A549 (cell line): ENCODE data around the gene MPPED1. TPM values are rescaled to one million over a fixed set of nuclear protein-coding genes. Genes with fewer than 3 reads are reported as not detected.

Source experiments
- ATAC-seq, 2 experiments: fragments of 200-7000 bp in 1 of 2; fragments of >200 bp in 1 of 2; cut with Nextera tagmentation in 1 of 2; cut with Tn5 transposase in 1 of 2; 3 replicates each; pipeline versions ENCODE4 v1.8.0 to v1.9.1; 2018 to 2020; ENCODE audit warnings: mild to moderate bottlenecking in 1 of 2, moderate library complexity in 1 of 2
- CTCF ChIA-PET: fragments of 300-600 bp; sonication (Branson Sonifier 250); formaldehyde crosslinking; extraction: SDS; loops from one replicate; lab custom pipeline; 2021; ENCODE audit warnings: antibody characterized with exemption, inconsistent platforms; lab: Yijun Ruan, JAX
- POLR2A ChIA-PET: fragments of 350-600 bp; formaldehyde crosslinking; extraction: SDS; loops from one replicate; lab custom pipeline; 2021; ENCODE audit warnings: antibody characterized with exemption, inconsistent platforms; lab: Yijun Ruan, JAX
- DNase-seq, 2 experiments: peaks; one replicate each; pipeline versions ENCODE4 v3.0.0 to v3.0.0-alpha.2; 2011 to 2016; ENCODE audit warnings: low read depth in 1 of 2, low spot score in 1 of 2
- FAIRE-seq: peaks from 2 replicates; lab custom pipeline; 2011; peaks lifted over from hg19 to GRCh38; lab: Jason Lieb, UNC
- H3K27ac ChIP-seq, 2 experiments: fragments of >200 bp; sonication (Bioruptor Twin); formaldehyde crosslinking; 3 replicates each; pipeline ENCODE4 v1.5.1; 2016 to 2017
- H3K4me1 ChIP-seq: fragments of >200 bp; sonication (Bioruptor Twin); formaldehyde crosslinking; 3 replicates; pipeline ENCODE4 v1.6.1; 2016
- H3K4me2 ChIP-seq: fragments of >200 bp; sonication (Bioruptor Twin); formaldehyde crosslinking; 3 replicates; pipeline ENCODE4 v1.6.1; 2016
- H3K4me3 ChIP-seq: fragments of >200 bp; sonication (Bioruptor Twin); formaldehyde crosslinking; 3 replicates; pipeline ENCODE4 v1.5.1; 2016
- H3K9me3 ChIP-seq: fragments of >200 bp; sonication (Bioruptor Twin); formaldehyde crosslinking; 3 replicates; pipeline ENCODE4 v1.6.1; 2016
- BCL3 ChIP-seq: fragments of >200 bp; sonication (Bioruptor Twin); formaldehyde crosslinking; IDR thresholded peaks from 3 replicates; pipeline ENCODE4 v1.6.1; 2016
- BHLHE40 ChIP-seq: IDR thresholded peaks from 2 replicates; pipeline ENCODE4 v1.6.1; 2012; ENCODE audit warnings: low read depth, low read length, inconsistent platforms
- CBX8 ChIP-seq: fragments of 200-600 bp; sonication (generic); IDR thresholded peaks from 2 replicates; pipeline ENCODE4 v1.6.1; 2016
- CHD2 ChIP-seq: fragments of 150-350 bp; IDR thresholded peaks from 2 replicates; pipeline ENCODE4 v1.6.1; 2014; ENCODE audit warnings: low read length; ENCODE audit not compliant: partially characterized antibody
- CTCF ChIP-seq: fragments of >200 bp; sonication (Bioruptor Twin); formaldehyde crosslinking; IDR thresholded peaks from 3 replicates; pipeline ENCODE4 v1.5.1; 2016
- FOSB ChIP-seq: fragments of 250-450 bp; sonication (Bioruptor Pico); IDR thresholded peaks from 2 replicates; pipeline ENCODE4 v1.5.0; 2020; ENCODE audit warnings: mild to moderate bottlenecking, moderate library complexity
- FOSL2 ChIP-seq, 2 experiments: fragments of 450-650 bp in 1 of 2; fragments of >200 bp in 1 of 2; sonication (Bioruptor Twin) in 1 of 2; formaldehyde crosslinking; IDR thresholded peaks; 2 replicates each; pipeline versions ENCODE4 v1.5.0 to v1.6.1; 2016 to 2020; ENCODE audit warnings: mild to moderate bottlenecking in 1 of 2, moderate library complexity in 1 of 2
- FOXS1 ChIP-seq: fragments of 250-450 bp; sonication (Bioruptor Pico); IDR thresholded peaks from 2 replicates; pipeline ENCODE4 v1.5.0; 2020; ENCODE audit warnings: mild to moderate bottlenecking, moderate library complexity
- GATA3 ChIP-seq: IDR thresholded peaks from 2 replicates; pipeline ENCODE4 v1.6.1; 2012; ENCODE audit warnings: borderline replicate concordance
- HES2 ChIP-seq: fragments of >200 bp; sonication (Bioruptor Twin); formaldehyde crosslinking; IDR thresholded peaks from 2 replicates; pipeline ENCODE4 v1.6.1; 2016
- HEYL ChIP-seq: fragments of 250-450 bp; sonication (Bioruptor Pico); IDR thresholded peaks from 2 replicates; pipeline ENCODE4 v1.8.0; 2021; ENCODE audit warnings: mild to moderate bottlenecking, moderate library complexity
- HOXB5 ChIP-seq: fragments of 250-450 bp; sonication (Bioruptor Pico); IDR thresholded peaks from 2 replicates; pipeline ENCODE4 v1.5.0; 2020; ENCODE audit warnings: mild to moderate bottlenecking, moderate library complexity
- KDM5A ChIP-seq: fragments of 200-600 bp; sonication (generic); IDR thresholded peaks from 2 replicates; pipeline ENCODE4 v1.6.1; 2016; ENCODE audit warnings: antibody characterized with exemption, mild to moderate bottlenecking
- MYC ChIP-seq: IDR thresholded peaks from 2 replicates; pipeline ENCODE4 v1.6.1; 2012; ENCODE audit warnings: mild to moderate bottlenecking, inconsistent platforms, low read length, improper control_type of control experiment, borderline replicate concordance
- NFE2L2 ChIP-seq: fragments of 150-350 bp; conservative IDR thresholded peaks from 2 replicates; pipeline ENCODE4 v1.6.1; 2014; ENCODE audit warnings: low read length
- NR3C1 ChIP-seq: fragments of >200 bp; sonication (Bioruptor Twin); formaldehyde crosslinking; IDR thresholded peaks from 3 replicates; pipeline ENCODE4 v1.6.1; 2017
- PHF8 ChIP-seq: fragments of 200-600 bp; sonication (generic); IDR thresholded peaks from 2 replicates; pipeline ENCODE4 v1.6.1; 2016; ENCODE audit warnings: low read depth, mild to moderate bottlenecking, antibody characterized with exemption, moderate library complexity, borderline replicate concordance
- RAD21 ChIP-seq, 2 experiments: fragments of >200 bp in 1 of 2; sonication (Bioruptor Twin) in 1 of 2; formaldehyde crosslinking in 1 of 2; IDR thresholded peaks in 1 of 2; conservative IDR thresholded peaks in 1 of 2; 2 replicates in 1 of 2; 3 replicates in 1 of 2; pipeline ENCODE4 v1.6.1; 2012 to 2018; ENCODE audit warnings: inconsistent platforms in 1 of 2
- RFX5 ChIP-seq: fragments of 450-650 bp; IDR thresholded peaks from 2 replicates; pipeline ENCODE4 v1.7.1; 2014; ENCODE audit warnings: antibody characterized with exemption, mild to moderate bottlenecking, moderate library complexity
- RNF2 ChIP-seq: fragments of 200-600 bp; sonication (generic); IDR thresholded peaks from 2 replicates; pipeline ENCODE4 v1.6.1; 2016; ENCODE audit warnings: low read depth, mild to moderate bottlenecking, antibody characterized with exemption, moderate library complexity, borderline replicate concordance
- SREBF2 ChIP-seq: fragments of 450-650 bp; IDR thresholded peaks from 2 replicates; pipeline ENCODE4 v1.6.1; 2014; ENCODE audit warnings: mild to moderate bottlenecking, moderate library complexity
- ZFP36 ChIP-seq: fragments of 450-650 bp; IDR thresholded peaks from 2 replicates; pipeline ENCODE4 v1.6.1; 2014; ENCODE audit warnings: borderline replicate concordance; ENCODE audit not compliant: partially characterized antibody
- ZNF302 ChIP-seq: fragments of 250-450 bp; sonication (Bioruptor Pico); IDR thresholded peaks from 2 replicates; pipeline ENCODE4 v1.9.0; 2021; ENCODE audit warnings: inconsistent platforms, mild to moderate bottlenecking, moderate library complexity
- ZSCAN20 ChIP-seq: fragments of 250-450 bp; sonication (Bioruptor Pico); IDR thresholded peaks from 2 replicates; pipeline ENCODE4 v1.8.0; 2022; ENCODE audit warnings: mild to moderate bottlenecking, moderate library complexity
- WGBS: methylation state at CpG from one replicate; pipeline ENCODE4 v1.1.6; 2017; ENCODE audit errors: missing lambda C conversion rate; 5-methylcytosine and 5-hydroxymethylcytosine counted together
- polyA plus RNA-seq, 4 experiments: library from polyadenylated mRNA; depleted of rRNA in 3 of 4; stranded (reverse); fragments of >200 nt; fragmentation: RNase III in 1 of 4; extraction: RNeasy Plus Mini Kit Qiagen cat#74134 plus additional on column Dnase treatment in 1 of 4; gene quantifications; 2 replicates in 3 of 4; 3 replicates in 1 of 4; pipeline ENCODE4 v1.2.3, GENCODE V29; 2011 to 2017
- TF ChIP-seq, protein P1 (sequence below): fragments of 250-450 bp; sonication (Bioruptor Pico); IDR thresholded peaks from 2 replicates; pipeline ENCODE4 v1.5.0; 2020; ENCODE audit warnings: low read depth, mild to moderate bottlenecking, moderate library complexity
- TF ChIP-seq, protein P2 (sequence below): IDR thresholded peaks from 2 replicates; pipeline ENCODE4 v1.6.1; 2012

The MPPED1 gene
- polyA plus RNA-seq, 2 of the 4 experiments (the other 2 are of a cell fraction) = not detected

DNA sequence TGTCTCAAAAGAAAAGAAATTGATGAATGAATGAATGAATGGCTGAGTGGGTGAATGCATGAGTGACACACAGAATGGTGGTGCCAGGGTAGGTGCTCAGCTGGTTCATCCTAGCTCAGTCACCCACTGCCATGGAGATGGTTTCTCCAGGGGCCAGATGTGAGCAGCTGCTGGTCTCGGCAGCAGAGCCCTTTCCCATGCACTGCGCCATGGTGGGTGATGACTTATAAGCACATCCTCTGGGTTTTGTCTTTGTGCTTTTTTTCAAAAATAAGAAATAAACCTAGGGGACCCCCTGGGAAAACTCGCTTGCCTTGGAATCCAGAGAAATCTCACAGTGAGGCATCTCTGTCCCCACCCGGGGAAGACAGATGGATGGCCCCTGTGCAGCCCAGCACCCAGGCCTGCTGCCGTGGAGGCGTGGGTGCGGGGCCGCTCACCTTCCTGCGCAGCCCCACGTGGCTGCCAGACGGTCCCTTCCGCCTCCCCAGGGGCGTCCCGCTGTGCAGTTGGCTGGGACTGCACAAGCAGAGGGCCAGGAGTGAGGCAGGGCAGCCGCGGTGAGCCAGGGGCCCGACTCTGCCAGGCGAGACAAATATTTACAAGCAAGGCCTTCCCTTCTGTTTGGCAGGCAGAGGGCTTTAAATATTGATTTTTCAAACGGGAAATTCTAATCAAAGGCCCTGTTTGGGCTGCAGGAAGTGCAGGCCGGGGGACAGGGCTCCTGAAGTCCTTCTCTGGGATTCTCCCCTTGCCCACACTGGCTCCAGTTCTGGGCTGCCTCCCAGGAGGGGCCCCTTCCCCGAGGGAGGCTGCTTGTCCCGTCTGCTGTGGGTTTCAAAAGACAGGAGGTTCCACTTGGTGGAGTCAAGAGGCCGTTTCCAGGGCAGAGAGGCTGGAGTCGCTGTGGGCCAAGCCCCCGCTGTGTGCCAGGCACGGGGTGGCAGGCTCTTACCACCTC lies 24.3 kb downstream of the MPPED1 start:
- DNase-seq (no peak), ATAC-seq (no peak), FAIRE-seq (no peak)
- WGBS = 60% methylated on average over 13 of the region's 26 CpGs
- CTCF ChIA-PET = interaction anchor here (0.8 kb wide), 1 partner anchor 90 kb away, joined by 3 read pairs; no protein-coding TSS in a partner anchor
- no peak overlapping the region for H3K4me2 ChIP-seq
- no peak overlapping the region for H3K4me3 ChIP-seq
- POLR2A ChIA-PET = no interaction called here
- no peaks in the 10 kb centered on the region for H3K9me3 ChIP-seq
- no peaks in the 10 kb centered on the region for H3K4me1 ChIP-seq
- H3K27ac ChIP-seq = no peak overlapping the region
- no peak for TF ChIP-seq ZNF302 (CRISPR knock-in tag)
- no peak for TF ChIP-seq RNF2
- no peak for TF ChIP-seq MYC
- TF ChIP-seq CHD2 = no peak
- no peak for TF ChIP-seq KDM5A
- TF ChIP-seq, protein P1, sequence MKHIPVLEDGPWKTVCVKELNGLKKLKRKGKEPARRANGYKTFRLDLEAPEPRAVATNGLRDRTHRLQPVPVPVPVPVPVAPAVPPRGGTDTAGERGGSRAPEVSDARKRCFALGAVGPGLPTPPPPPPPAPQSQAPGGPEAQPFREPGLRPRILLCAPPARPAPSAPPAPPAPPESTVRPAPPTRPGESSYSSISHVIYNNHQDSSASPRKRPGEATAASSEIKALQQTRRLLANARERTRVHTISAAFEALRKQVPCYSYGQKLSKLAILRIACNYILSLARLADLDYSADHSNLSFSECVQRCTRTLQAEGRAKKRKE (CRISPR knock-in tag) = no peak
- TF ChIP-seq BCL3 = no peak
- TF ChIP-seq ZSCAN20 = no peak
- TF ChIP-seq CTCF = no peak
- TF ChIP-seq RAD21 (conservative IDR thresholded peaks at IDR 0.05 in 1 of 2, IDR thresholded peaks at IDR 0.05 in 1 of 2) = no peak
- no peak for TF ChIP-seq ZFP36
- no peak for TF ChIP-seq SREBF2
- TF ChIP-seq CBX8 = no peak
- no peak for TF ChIP-seq NFE2L2
- TF ChIP-seq GATA3 = no peak

- ChIA-PET CTCF (interaction anchor here (0.8 to 1.1 kb wide), 2 partner anchors 90 to 137 kb away, joined by 3 to 7 read pairs; no protein-coding TSS in a partner anchor), POLR2A (no interaction called here)
- Histone ChIP-seq H3K27ac (no peak overlapping the region), H3K4me2 (no peak overlapping the region), H3K9me3 (no peaks in the 10 kb centered on the region), H3K4me3 (no peak overlapping the region), H3K4me1 (no peaks in the 10 kb centered on the region)
- FAIRE-seq (no peak), ATAC-seq (no peak), DNase-seq (no peak)
- 51% methylated on average over 4 of the region's 5 CpGs for WGBS
- TF ChIP-seq BHLHE40 = no peak
- TF ChIP-seq ZFP36 = no peak
These were observed 25.1 kb downstream of the MPPED1 start for GRCh38 chr22:43436868-43437267.

GRCh38 chr22:43437871-43438475 lies 26.2 kb downstream of the MPPED1 start:
- ChIA-PET POLR2A (no interaction called here), CTCF (interaction anchor here (1.1 kb wide), 2 partner anchors 9 to 136 kb away, joined by 3 to 7 read pairs; no protein-coding TSS in a partner anchor)
- ATAC-seq = no peak
- no peaks in the 10 kb centered on the region for H3K9me3 ChIP-seq
- H3K4me1 ChIP-seq = no peaks in the 10 kb centered on the region
- no peak for FAIRE-seq
- H3K27ac ChIP-seq = no peak overlapping the region
- H3K4me2 ChIP-seq = no peak overlapping the region
- H3K4me3 ChIP-seq = no peak overlapping the region
- 73% methylated on average over 12 of the region's 15 CpGs for WGBS
- DNase-seq = no peak
- TF ChIP-seq, protein P2, sequence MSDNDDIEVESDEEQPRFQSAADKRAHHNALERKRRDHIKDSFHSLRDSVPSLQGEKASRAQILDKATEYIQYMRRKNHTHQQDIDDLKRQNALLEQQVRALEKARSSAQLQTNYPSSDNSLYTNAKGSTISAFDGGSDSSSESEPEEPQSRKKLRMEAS = no peak
- TF ChIP-seq FOXS1 (CRISPR knock-in tag) (no peak), HES2 (no peak), MYC (no peak), NR3C1 (no peak), ZNF302 (CRISPR knock-in tag) (no peak), RFX5 (no peak), PHF8 (no peak), FOSL2 (IDR thresholded peaks at IDR 0.05) (no peak), FOSL2 (CRISPR knock-in tag; IDR thresholded peaks at IDR 0.05) (no peak), KDM5A (no peak), CHD2 (no peak), HEYL (CRISPR knock-in tag) (no peak), FOSB (no peak), HOXB5 (no peak)
- TF ChIP-seq, protein P1 (CRISPR knock-in tag) = no peak
